Ureter (tissue), 1 donor: ENCODE measurements around the gene MAGI2. TPM values are rescaled to one million over a fixed set of nuclear protein-coding genes. Genes with fewer than 3 reads are reported as not detected.
"Not testable (repeated sequence)": the region's sequence is repeated elsewhere in the genome, so short reads cannot be mapped to it uniquely, and the experiment has no call there.

Experiments used
- DNase-seq: peaks from one replicate; pipeline ENCODE4 v3.0.0-alpha.2; 2020; ENCODE audit warnings: low spot score
- total RNA-seq: library from RNA; stranded (reverse); gene quantifications from one replicate; pipeline ENCODE4 v1.2.4, GENCODE V29; 2023
- donor health status: DM: yes; HTN: yes; CAD: no.

Gene MAGI2
- total RNA-seq, 1 donor from 2014 or later, result 25.3 TPM

DNA sequence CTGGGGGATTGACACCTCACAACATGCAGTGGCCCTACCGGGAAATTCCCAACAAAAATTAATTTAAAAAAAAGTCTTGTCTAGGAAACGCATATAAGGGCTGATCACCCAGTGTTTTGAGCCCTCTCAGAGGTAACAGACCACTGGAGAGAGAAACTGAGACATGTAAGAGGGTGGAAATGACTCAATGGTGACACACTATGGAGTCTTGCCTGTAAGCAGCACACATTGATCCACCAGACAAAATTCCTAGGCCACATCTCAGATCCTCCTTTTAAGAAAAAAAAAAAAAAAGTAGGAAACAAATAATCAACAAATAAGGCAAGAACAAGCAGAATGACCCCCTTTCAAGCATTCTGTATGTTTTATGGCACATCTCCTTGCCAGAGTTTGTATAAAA is 296.2 kb downstream of the MAGI2 start:
- no peak for DNase-seq

GRCh38 chr7:79149831-79150230 is 303.6 kb downstream of the MAGI2 start:
- no peak for DNase-seq

GRCh38 chr7:79142706-79143105 is 310.8 kb downstream of the MAGI2 start:
- DNase-seq, result no peak

GRCh38 chr7:79141252-79141651 is 312.2 kb downstream of the MAGI2 start:
- DNase-seq, result no peak

DNA sequence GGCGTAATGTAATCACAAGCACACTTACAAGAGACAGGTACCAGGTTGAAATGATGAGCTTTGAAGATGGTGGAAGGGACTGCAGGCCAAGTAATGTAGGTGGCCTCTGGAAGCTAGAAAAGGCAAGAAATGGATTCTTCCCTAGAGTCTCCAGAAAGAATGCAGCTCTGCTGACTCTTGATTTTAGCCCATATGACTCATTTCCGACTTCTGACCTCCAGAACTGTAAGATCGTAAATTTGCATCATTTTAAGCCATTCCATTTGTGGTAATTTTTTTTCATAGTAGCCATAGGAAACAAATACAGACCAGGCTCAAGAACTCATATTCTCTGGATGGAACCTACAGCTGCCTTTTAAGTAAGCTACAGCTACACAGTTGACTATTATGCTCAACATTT is 315.5 kb downstream of the MAGI2 start:
- no peak for DNase-seq

GRCh38 chr7:79132844-79133451 is 320.5 kb downstream of the MAGI2 start:
- DNase-seq, result no peak

GRCh38 chr7:79130715-79131114 is 322.8 kb downstream of the MAGI2 start:
- no peak for DNase-seq

GRCh38 chr7:79124331-79124730 is 329.1 kb downstream of the MAGI2 start:
- DNase-seq, result no peak

DNA sequence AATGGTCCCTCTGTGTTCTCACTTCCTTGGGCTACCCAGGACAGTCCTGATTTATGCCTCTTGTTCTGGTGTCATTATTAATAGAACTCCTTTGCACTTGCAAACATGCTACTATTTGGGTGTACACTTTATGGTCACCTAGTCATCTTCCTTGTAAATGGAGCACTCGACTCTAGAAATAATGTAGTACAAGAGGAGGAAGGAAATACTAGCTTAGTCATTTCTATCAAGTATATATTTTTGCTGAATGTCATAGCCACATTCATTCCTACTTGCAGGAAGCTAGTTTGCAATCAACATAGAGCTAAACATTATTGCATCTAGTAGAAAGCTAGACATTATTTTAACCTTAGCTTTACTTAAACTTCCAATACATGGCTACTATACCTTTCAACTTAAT is 335.3 kb downstream of the MAGI2 start:
- no peak for DNase-seq

GRCh38 chr7:79096361-79096805 is 357.1 kb downstream of the MAGI2 start:
- no peak for DNase-seq

GRCh38 chr7:79093421-79093820 is 360.0 kb downstream of the MAGI2 start:
- DNase-seq, result no peak

DNA sequence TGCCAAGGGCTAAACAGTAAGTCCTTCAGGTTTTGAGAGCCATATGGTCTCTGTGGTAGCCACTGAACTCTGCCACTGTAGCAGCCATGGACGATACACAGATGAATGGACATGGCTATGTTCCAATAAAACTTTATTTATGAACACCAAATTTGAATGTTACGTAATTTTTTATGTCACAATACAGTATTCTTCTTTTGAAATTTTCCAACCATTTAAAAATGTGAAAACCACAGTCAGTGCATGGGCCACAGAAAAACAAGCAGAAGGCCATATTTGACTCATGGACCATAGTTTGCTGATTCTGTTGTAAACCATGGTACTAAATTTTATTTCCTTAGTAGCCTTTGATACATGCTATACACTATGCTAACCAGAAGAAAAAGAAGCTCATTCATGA is 361.8 kb downstream of the MAGI2 start:
- DNase-seq, result no peak

GRCh38 chr7:79091011-79091410 is 362.5 kb downstream of the MAGI2 start:
- no peak for DNase-seq

- DNase-seq, result no peak
Observed at GRCh38 chr7:79090543-79090942, 362.9 kb downstream of the MAGI2 start.

DNA sequence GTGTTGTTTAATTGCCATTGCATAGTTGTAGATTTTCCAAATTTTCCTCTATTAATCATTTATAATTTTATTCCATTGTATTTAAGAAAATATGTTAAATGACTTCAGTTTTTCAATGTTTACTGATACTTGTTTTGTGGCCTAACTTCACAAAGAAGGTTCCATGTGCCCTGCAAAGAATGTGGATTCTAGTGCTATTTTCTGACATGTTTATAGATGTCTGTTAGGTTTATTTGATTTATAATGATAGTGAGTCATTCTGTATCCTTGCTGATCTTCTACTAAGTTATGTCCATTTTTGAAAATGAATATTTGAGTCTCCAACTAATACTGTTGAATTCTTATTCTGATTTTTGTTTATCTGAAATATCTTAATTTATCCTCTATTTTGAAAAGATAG is 369.0 kb downstream of the MAGI2 start:
- no peak for DNase-seq

DNA sequence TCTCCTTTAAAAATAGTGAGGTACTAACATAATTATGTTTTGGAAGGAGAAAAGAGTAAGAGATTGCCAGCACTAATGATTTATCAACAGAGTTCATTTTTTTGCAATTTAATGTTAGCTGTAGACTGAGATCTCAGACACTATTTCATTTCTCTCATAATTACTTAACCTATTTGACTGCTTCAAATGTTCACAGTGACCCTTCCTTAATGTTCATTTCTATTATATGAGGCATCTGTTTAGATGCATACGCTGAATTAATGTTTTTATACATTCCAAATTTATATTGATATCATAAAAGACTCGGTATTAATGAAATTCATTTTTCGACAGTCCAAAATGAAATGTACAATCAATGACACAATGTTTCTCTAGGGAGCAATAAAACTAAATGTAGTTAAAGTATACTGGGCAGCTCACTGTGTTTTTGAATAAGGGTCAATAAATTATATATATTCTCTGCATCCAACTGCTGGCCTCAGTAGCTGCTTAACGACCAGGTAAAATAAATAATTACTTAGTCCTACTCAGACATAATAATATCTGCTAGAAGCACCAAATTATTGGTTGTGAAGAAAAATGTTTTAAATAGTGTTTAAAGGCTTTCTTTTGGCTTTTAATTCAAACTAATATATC is 373.4 kb downstream of the MAGI2 start:
- no peak for DNase-seq

- DNase-seq, result no peak
Observed at GRCh38 chr7:79078273-79078672, 375.2 kb downstream of the MAGI2 start.

DNA sequence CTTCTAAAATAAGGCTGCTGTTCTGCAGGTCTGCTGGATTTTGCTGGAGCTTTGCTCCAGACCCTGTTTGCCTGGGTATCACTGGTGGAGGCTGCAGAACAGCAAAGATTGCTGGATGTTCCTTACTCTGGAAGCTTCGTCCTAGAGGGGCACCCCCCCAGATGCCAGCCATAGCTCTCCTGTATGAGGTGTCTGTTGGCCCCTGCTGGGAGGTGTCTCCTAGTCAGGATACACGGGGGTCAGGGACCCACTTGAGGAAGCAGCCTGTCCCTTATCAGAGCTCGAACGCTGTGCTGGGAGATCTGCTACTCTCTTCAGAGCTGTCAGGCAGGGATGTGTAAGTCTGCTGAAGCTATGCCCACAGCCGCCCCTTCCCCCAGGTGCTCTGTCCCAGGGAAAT is 382.3 kb downstream of the MAGI2 start:
- DNase-seq, result not testable (repeated sequence)

- no peak for DNase-seq
Observed at GRCh38 chr7:79064187-79064823, 389.2 kb downstream of the MAGI2 start.

GRCh38 chr7:79063019-79063698 is 390.3 kb downstream of the MAGI2 start:
- no peak for DNase-seq

DNA sequence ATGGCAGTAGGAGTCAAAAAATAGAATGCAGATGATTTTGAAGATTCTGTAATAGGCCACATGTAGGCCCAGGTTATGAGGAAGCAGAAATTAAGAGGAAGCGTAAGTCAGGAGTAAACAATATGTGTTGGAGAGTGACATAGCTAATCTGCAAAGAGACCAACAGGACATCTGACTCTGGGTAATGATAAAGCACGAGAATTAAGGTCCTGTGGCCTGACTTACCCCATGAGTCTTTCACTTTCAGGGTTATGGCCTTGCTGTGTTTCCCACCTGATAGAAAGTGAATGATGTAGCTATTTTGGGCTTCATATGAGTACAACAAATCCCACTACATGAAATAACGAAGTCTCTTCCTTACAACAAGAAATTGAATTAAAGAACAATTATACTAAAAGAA is 393.0 kb downstream of the MAGI2 start:
- no peak for DNase-seq

- DNase-seq, result peak; percentile 70
Observed at GRCh38 chr7:79055722-79056415, 397.6 kb downstream of the MAGI2 start.
